NCI-H774 (cell line): ENCODE data around the gene GOLGA8T.
"Not testable (repeated sequence)": the region's sequence is repeated elsewhere in the genome, so short reads cannot be mapped to it uniquely, and the experiment has no call there.

ENCODE experiments used
- DNase-seq: peaks from one replicate; lab custom pipeline; 2025; lab: John Stamatoyannopoulos, UW

GOLGA8T gene

DNA sequence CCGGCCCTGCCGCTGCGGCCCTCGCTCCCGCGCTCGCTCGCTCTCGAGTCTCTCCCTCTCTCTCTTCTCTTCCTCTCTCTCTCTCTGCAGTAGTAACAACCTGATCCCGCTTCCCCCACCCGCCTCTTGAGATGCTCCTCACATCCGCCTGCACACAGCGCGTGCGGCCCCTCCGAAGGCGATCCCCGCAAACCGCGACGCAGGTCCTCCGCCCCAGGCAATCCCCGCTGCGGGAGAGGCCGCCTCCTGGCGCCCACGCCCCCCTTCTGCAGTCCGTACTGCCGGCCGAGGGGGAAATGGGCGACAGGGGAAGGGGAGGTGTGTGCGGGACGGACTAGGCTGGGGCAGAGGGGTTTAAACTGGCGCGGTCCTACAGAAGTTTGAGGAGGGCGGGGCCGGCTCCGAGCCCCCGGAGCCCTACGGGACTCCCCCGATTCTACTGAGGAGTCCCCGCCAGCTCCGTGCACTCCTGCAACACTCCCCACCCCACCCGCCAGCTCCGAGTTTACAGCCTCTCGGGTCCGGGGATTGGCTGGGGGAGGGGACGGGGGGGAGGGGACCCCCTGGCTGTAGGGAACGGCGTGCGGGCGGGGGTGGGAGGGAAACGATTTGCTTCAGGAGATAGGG, 57.4 kb downstream of the GOLGA8T start:
- not testable (repeated sequence) for DNase-seq

DNA sequence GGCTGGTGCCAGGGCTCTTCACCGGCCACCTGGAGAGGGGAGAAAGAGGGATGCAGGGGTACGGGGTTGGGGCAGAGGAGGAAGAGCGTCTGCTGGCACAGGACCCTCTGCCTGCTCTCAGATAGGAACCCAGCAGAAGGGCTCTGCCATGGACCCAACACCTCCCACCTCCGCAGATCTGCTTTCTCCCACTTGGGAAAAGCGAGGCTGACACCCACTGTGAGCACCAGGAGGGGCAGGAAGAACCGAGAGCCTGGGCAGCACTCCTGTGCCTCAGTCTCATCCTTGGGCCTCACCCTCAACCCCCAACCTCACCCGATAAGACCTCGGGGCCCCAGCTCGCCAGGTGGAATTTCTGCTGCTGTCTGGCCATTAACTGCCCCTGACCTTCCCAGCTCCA, 58.0 kb downstream of the GOLGA8T start:
- DNase-seq = not testable (repeated sequence)
